Endothelial cell of umbilical vein (primary cell): ENCODE results near the gene AIG1.
"Not testable (repeated sequence)": the region's sequence is repeated elsewhere in the genome, so short reads cannot be mapped to it uniquely, and the experiment has no call there.

Source experiments
- POLR2A ChIP-seq: IDR thresholded peaks from 2 replicates; pipeline ENCODE4 v1.6.1; 2012; ENCODE audit warnings: low read depth, mild to moderate bottlenecking, control low read depth, low read length
- TF ChIP-seq, protein P1 (sequence below), 2 donors: IDR thresholded peaks; 1 replicate in 1 of 2; 2 replicates in 1 of 2; pipeline ENCODE4 v1.5.1; 2011; ENCODE audit warnings: low read length in 2 of 2, mild to moderate bottlenecking in 2 of 2, moderate library complexity in 2 of 2, control low read depth in 1 of 2, inconsistent platforms in 1 of 2, low read depth in 1 of 2; ENCODE audit not compliant: insufficient read depth in 1 of 2; ENCODE audit errors: extremely low read depth in 1 of 2
- TF ChIP-seq, protein P2 (sequence below): IDR thresholded peaks from 2 replicates; pipeline ENCODE4 v1.6.1; 2011; ENCODE audit not compliant: insufficient read depth, insufficient read length

DNA sequence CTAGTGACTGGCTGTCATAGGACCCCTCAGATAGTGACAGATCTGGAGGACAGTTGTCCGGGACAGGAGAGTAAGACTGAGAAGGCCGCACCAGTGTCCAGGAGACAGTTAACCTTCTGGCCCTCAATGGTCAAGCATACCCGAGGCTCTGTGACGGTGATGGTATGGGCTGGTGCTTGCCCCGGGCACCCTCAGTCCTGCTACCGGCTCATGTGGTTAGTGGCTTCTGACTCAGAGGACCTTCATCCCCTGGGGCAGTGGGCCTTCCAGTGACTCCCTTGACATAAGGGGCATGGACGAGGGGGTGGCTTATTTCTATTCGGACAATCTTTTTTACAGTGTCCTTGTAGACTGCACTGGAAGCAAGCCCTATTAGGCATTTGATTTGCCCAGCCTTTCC is 23.3 kb downstream of the AIG1 start:
- TF ChIP-seq, protein P1, sequence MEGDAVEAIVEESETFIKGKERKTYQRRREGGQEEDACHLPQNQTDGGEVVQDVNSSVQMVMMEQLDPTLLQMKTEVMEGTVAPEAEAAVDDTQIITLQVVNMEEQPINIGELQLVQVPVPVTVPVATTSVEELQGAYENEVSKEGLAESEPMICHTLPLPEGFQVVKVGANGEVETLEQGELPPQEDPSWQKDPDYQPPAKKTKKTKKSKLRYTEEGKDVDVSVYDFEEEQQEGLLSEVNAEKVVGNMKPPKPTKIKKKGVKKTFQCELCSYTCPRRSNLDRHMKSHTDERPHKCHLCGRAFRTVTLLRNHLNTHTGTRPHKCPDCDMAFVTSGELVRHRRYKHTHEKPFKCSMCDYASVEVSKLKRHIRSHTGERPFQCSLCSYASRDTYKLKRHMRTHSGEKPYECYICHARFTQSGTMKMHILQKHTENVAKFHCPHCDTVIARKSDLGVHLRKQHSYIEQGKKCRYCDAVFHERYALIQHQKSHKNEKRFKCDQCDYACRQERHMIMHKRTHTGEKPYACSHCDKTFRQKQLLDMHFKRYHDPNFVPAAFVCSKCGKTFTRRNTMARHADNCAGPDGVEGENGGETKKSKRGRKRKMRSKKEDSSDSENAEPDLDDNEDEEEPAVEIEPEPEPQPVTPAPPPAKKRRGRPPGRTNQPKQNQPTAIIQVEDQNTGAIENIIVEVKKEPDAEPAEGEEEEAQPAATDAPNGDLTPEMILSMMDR (IDR thresholded peaks at IDR 0.05; ENCODE audit: extremely low read depth in 1 of 2, insufficient read depth in 1 of 2, low read depth in 1 of 2, low read length in 2 of 2): not testable (repeated sequence)
- TF ChIP-seq POLR2A: not testable (repeated sequence)
- TF ChIP-seq, protein P2, sequence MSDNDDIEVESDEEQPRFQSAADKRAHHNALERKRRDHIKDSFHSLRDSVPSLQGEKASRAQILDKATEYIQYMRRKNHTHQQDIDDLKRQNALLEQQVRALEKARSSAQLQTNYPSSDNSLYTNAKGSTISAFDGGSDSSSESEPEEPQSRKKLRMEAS: not testable (repeated sequence)
